HCT116 (cell line): ENCODE measurements around the gene ISL2. TPM values are rescaled to one million over a fixed set of nuclear protein-coding genes. Genes with fewer than 3 reads are reported as not detected.

Experiments
- total RNA-seq: library from RNA; stranded (reverse); gene quantifications from one replicate; pipeline ENCODE4 v1.2.1, GENCODE V29; 2021; ENCODE audit not compliant: unreplicated experiment

ISL2 gene
- total RNA-seq, 1 experiment from 2014 or later: 11.6 TPM

Other genes with a start within 250 kb of the ISL2 start
- gene ETFA, start 25.3 kb upstream of the ISL2 start, total RNA-seq: 144 TPM